Retinal pigment epithelial cell (primary cell): Measurements from ENCODE around the gene RBCK1.
"Not testable (repeated sequence)": the region's sequence is repeated elsewhere in the genome, so short reads cannot be mapped to it uniquely, and the experiment has no call there.

Source experiments
- DNase-seq: peaks from one replicate; pipeline ENCODE4 v3.0.0-alpha.2; 2010; ENCODE audit warnings: low read depth
- H3K4me3 ChIP-seq: 2 replicates; pipeline ENCODE4 v1.5.1; 2011; ENCODE audit warnings: mild to moderate bottlenecking, low read length, control low read depth, moderate library complexity
- TF ChIP-seq, protein P1 (sequence below): conservative IDR thresholded peaks from 2 replicates; pipeline ENCODE4 v1.5.1; 2011; ENCODE audit warnings: low read depth, low read length, control low read depth, inconsistent platforms

RBCK1 gene

DNA sequence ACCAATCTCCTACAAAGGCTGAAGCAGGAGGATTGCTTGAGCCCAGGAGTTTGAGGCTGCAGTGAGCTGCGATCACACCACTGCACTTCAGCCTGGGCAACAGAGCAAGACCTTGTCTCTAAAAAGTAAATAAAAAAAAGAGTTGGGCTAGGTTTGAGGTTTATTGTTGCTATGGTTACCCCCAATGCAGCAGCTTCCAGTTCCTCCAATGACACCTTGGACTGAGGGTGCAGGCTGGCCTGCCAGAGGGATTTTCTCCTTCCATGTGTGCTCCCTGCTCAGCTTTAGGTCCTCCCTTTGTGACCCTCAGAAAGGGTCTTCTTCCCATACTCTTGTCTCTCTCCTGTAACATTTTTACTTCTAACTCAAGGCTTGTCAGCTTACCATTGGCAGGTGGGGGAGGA lies 64.8 kb downstream of the RBCK1 start:
- DNase-seq: no peak
- no peak overlapping the region for H3K4me3 ChIP-seq
- TF ChIP-seq, protein P1, sequence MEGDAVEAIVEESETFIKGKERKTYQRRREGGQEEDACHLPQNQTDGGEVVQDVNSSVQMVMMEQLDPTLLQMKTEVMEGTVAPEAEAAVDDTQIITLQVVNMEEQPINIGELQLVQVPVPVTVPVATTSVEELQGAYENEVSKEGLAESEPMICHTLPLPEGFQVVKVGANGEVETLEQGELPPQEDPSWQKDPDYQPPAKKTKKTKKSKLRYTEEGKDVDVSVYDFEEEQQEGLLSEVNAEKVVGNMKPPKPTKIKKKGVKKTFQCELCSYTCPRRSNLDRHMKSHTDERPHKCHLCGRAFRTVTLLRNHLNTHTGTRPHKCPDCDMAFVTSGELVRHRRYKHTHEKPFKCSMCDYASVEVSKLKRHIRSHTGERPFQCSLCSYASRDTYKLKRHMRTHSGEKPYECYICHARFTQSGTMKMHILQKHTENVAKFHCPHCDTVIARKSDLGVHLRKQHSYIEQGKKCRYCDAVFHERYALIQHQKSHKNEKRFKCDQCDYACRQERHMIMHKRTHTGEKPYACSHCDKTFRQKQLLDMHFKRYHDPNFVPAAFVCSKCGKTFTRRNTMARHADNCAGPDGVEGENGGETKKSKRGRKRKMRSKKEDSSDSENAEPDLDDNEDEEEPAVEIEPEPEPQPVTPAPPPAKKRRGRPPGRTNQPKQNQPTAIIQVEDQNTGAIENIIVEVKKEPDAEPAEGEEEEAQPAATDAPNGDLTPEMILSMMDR: no peak

DNA sequence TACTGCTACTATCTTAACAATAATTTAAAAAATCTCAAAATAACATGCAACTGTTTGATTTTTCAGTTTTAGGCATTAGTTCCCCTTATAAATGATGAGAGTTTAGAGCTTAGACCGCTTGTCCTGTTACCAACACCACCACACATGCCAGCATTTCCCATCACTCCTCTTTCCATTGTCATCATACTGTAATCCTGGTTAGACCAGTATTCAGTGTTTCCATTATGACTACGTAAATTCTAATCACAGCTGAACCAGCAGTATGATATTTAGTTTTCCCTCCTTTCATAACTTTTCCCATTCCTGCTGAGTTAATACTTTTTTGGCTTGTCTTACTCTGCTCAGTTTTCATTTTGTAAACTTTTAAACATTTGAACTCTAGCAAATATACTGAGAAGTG lies 66.5 kb downstream of the RBCK1 start:
- H3K4me3 ChIP-seq: no peak overlapping the region
- no peak for DNase-seq
- TF ChIP-seq, protein P1: no peak

DNA sequence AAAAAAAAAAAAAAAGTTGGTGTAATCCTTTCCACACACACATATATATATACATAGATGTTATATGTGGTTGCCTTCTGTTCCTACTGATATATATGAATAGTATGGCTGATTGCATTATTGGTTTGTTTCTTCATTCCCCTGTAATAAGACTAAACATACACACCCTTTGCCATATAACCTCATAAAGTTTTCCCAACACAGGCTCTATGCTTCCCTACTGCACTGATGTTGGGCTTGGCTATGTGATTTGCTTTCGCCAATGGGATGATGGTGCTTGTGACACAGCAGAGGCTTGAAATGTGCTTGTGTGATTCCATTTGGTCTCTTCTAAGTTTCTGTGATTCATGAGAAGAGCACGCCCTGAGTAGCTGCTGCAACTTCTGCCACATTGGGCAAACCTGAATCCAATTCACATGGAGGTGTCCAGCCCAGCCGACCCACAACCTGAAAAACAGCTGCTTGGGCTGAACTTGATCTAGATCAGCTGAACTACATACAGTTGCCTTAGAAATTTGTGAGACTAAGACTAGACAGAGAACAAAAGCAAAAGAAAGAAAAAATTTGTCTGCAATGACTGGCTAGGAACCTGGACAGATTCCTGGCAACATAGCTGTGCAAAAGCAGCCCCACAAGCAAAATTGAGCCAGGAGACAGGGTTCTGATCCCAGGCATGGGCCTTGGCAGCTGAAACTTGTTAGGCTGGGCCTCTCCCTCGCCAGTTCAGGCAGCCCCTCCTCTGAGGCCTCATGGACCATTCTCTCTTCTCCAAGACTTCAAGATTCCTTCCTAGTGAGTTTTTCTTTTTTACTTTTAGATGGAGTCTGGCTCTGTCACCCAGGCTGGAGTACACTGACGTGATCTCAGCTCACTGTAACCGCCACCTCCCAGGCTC lies 67.6 kb downstream of the RBCK1 start:
- H3K4me3 ChIP-seq: no peak overlapping the region
- no peak for DNase-seq
- TF ChIP-seq, protein P1: no peak

DNA sequence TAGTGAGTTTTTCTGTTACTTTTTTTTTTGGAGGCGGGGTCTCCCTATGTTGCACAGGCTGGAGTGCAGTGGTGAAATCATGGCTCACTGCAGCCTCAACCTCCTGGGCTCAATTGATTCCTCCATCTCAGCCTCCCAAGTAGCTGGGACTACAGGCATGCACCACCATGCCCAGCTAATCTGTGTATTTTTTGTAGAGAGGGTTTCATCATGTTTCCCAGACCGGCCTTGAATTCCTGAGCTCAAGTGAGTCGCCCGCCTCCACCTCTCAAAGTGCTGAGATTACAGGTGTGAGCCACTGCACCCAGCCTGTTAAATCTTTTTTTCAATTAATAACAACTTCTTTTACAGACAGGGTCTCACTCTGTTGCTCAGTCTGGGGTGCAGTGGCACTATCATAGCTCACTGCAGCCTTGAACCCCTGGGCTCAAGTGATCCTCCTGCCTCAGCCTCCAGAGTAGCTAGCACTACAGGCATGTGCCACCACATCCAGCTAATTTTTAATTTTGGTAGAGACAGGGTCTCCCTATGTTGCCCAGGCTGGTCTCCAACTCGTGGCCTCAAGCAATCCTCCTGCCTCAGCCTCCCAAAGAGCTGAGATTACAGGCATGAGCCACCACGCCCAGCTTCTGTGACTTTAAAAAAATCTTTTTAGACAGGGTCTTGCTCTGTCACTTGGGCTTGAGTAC lies 68.6 kb downstream of the RBCK1 start:
- not testable (repeated sequence) for DNase-seq, H3K4me3 ChIP-seq

DNA sequence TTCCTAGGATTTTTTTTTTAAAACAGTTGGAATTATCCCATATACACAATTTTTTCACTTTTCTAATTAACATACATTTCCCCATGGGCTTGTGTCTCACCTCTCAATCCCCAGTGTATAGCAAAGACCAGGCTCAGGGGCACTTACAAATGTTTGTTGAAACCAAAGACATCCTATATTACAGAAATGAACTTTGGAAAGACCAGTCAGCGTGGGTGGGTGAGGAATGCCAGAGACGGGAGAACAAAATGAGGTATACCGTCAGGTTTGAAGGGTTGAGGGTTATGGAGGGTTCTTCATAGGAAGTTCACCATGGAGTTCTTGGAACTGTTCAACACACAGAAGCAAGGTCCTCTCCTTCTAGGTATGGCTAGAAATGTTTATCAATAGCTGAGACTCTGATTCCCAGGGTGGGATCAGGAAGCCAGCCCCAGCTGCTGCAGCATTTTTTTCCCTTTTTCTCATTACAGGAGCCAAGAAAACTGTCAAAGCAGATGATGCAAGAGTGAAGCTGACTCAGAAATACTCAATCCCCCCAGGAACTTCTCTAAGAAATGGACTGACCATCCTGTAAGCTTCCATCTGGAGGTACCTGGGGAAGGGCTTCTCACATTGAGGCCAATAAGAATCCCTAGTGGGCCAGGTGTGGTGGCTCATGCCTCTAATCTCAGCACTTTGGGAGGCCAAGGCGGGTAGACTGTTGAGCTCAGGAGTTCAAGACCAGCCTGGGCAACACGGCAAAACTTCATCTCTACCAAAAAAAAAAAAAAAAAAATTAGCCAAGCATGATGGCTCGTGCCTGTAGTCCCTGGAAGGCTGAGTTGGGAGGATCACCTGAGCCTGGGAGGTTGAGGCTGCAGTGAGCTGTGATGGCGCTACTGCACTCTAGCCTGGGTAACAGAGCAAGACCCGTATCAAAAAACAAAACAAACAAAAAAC lies 70.2 kb downstream of the RBCK1 start:
- TF ChIP-seq, protein P1: no peak
- no peak overlapping the region for H3K4me3 ChIP-seq
- no peak for DNase-seq

DNA sequence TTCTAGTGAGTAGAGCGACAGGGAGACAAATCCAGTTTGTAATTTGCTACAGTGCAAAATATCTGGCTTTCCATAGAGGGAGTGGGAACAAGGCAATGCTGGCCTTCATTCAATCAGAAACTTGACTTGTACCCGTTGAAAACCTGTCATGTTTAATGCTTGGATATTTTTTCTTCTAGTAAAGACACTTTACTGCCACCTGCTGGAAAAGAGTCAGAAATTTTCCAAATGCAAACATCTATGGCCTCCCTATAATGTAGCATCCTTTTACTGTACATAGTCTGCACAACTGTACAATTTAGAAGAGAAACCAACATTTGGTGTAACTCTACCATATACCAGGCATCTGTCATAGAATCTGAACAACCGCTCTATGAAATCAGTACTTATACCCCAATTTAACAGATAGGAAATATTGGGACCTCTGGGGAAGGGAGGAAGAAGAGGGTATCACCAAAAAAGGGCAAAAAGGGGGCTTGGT lies 70.9 kb downstream of the RBCK1 start:
- DNase-seq: no peak
- TF ChIP-seq, protein P1: peak; percentile 62
- no peak overlapping the region for H3K4me3 ChIP-seq

DNA sequence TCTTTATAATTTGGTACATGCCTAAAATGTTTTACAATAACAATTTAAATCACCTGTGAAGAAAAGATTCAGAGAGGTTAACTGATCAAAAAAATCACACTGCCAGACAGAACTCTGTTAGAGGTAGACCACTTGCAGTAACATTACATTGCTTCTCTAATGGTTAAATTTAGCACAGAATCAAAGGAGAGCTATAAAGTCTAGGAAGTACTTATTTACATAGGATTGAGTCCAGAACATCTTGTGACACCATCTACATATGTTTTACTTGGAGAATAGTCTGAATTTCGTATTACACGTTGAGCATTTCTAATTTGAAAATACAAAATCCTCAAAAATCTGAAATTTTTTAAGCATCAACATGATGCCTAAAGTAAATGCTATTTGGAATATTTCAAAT lies 71.4 kb downstream of the RBCK1 start:
- no peak for DNase-seq
- H3K4me3 ChIP-seq: no peak overlapping the region
- TF ChIP-seq, protein P1: no peak
